Measurements from ENCODE around the gene TMED8. TPM values are rescaled to one million over a fixed set of nuclear protein-coding genes. Genes with fewer than 3 reads are reported as not detected.

Gene TMED8
- total RNA-seq, 1 experiment from 2014 or later: 10.4 TPM

GRCh38 chr14:77344377-77344996 lies 32.4 kb downstream of the TMED8 start:
- H3K9me3 Mint-ChIP-seq (ENCODE audit: low read depth, unreplicated experiment): no peaks in the 10 kb centered on the region
- BruUV-seq (replicated peaks): no TSS peak
- no peaks in the 10 kb centered on the region for H3K4me1 Mint-ChIP-seq (ENCODE audit: low read depth, unreplicated experiment)
- intact Hi-C loops (cut with micrococcal nuclease; ENCODE audit: unreplicated experiment): no loop called here
- no peaks in the 10 kb centered on the region for H3K27me3 Mint-ChIP-seq (ENCODE audit: unreplicated experiment)
- H3K36me3 Mint-ChIP-seq (ENCODE audit: insufficient read depth, unreplicated experiment): no peaks in the 10 kb centered on the region
- no peak overlapping the region for H3K4me3 Mint-ChIP-seq (ENCODE audit: low read depth, unreplicated experiment)
- CTCF ChIA-PET: no interaction called here
- H3K27ac Mint-ChIP-seq (ENCODE audit: unreplicated experiment): no peak overlapping the region
- no peak for TF ChIP-seq CTCF (IDR thresholded peaks at IDR 0.05; ENCODE audit: unreplicated experiment)
- no peak for DNase-seq

GRCh38 chr14:77343662-77344061 lies 33.2 kb downstream of the TMED8 start:
- Mint-ChIP-seq H3K27ac (ENCODE audit: unreplicated experiment) (no peak overlapping the region), H3K9me3 (ENCODE audit: low read depth, unreplicated experiment) (no peaks in the 10 kb centered on the region), H3K27me3 (ENCODE audit: unreplicated experiment) (no peaks in the 10 kb centered on the region), H3K4me3 (ENCODE audit: low read depth, unreplicated experiment) (no peak overlapping the region), H3K36me3 (ENCODE audit: insufficient read depth, unreplicated experiment) (no peaks in the 10 kb centered on the region), H3K4me1 (ENCODE audit: low read depth, unreplicated experiment) (no peaks in the 10 kb centered on the region)
- no peak for DNase-seq
- intact Hi-C loops (cut with micrococcal nuclease; ENCODE audit: unreplicated experiment): no loop called here
- CTCF ChIA-PET: interaction anchor here (0.6 kb wide), 1 partner anchor 28 kb away, joined by 3 read pairs; no protein-coding TSS in a partner anchor
- no peak for TF ChIP-seq CTCF (IDR thresholded peaks at IDR 0.05; ENCODE audit: unreplicated experiment)
- no TSS peak for BruUV-seq (replicated peaks)

- Mint-ChIP-seq H3K27ac (ENCODE audit: unreplicated experiment) (no peak overlapping the region), H3K9me3 (ENCODE audit: low read depth, unreplicated experiment) (no peaks in the 10 kb centered on the region), H3K27me3 (ENCODE audit: unreplicated experiment) (no peaks in the 10 kb centered on the region), H3K36me3 (ENCODE audit: insufficient read depth, unreplicated experiment) (no peaks in the 10 kb centered on the region), H3K4me3 (ENCODE audit: low read depth, unreplicated experiment) (no peak overlapping the region), H3K4me1 (ENCODE audit: low read depth, unreplicated experiment) (no peaks in the 10 kb centered on the region)
- no peak for TF ChIP-seq CTCF (IDR thresholded peaks at IDR 0.05; ENCODE audit: unreplicated experiment)
- CTCF ChIA-PET: interaction anchor here (0.5 to 0.6 kb wide), 2 partner anchors 27 to 187 kb away, joined by 3 read pairs; no protein-coding TSS in a partner anchor
- BruUV-seq (replicated peaks): no TSS peak
- DNase-seq: no peak
- intact Hi-C loops (cut with micrococcal nuclease; ENCODE audit: unreplicated experiment): no loop called here
Measured at GRCh38 chr14:77342726-77343397, 34.0 kb downstream of the TMED8 start.

- BruUV-seq (replicated peaks): no TSS peak
- Mint-ChIP-seq H3K27ac (ENCODE audit: unreplicated experiment) (no peak overlapping the region), H3K4me3 (ENCODE audit: low read depth, unreplicated experiment) (no peak overlapping the region), H3K4me1 (ENCODE audit: low read depth, unreplicated experiment) (no peaks in the 10 kb centered on the region), H3K9me3 (ENCODE audit: low read depth, unreplicated experiment) (no peaks in the 10 kb centered on the region), H3K36me3 (ENCODE audit: insufficient read depth, unreplicated experiment) (no peaks in the 10 kb centered on the region), H3K27me3 (ENCODE audit: unreplicated experiment) (no peaks in the 10 kb centered on the region)
- no peak for DNase-seq
- intact Hi-C loops (cut with micrococcal nuclease; ENCODE audit: unreplicated experiment): no loop called here
- TF ChIP-seq CTCF (IDR thresholded peaks at IDR 0.05; ENCODE audit: unreplicated experiment): no peak
- CTCF ChIA-PET: no interaction called here
Measured at GRCh38 chr14:77340389-77340788, 36.5 kb downstream of the TMED8 start.
